ENCODE results near the gene AJM1.

Gene AJM1

GRCh38 chr9:136808075-136808805, 34.0 kb upstream of the AJM1 start:
- peak; percentile 70 for DNase-seq

- no peak for DNase-seq
These were observed 33.5 kb upstream of the AJM1 start for GRCh38 chr9:136808806-136809158.

- no peak for DNase-seq
These were observed 27.4 kb upstream of the AJM1 start for GRCh38 chr9:136814725-136815421.

GRCh38 chr9:136815422-136815782, 26.9 kb upstream of the AJM1 start:
- DNase-seq: no peak

- no peak for DNase-seq
These were observed 21.1 kb upstream of the AJM1 start for GRCh38 chr9:136820971-136821825.

- DNase-seq: no peak
These were observed 20.3 kb upstream of the AJM1 start for GRCh38 chr9:136821826-136822544.

- no peak for DNase-seq
These were observed 18.9 kb upstream of the AJM1 start for GRCh38 chr9:136823136-136824046.

- DNase-seq: no peak
These were observed 17.6 kb upstream of the AJM1 start for GRCh38 chr9:136824496-136825225.

- DNase-seq: no peak
These were observed 16.7 kb upstream of the AJM1 start for GRCh38 chr9:136825295-136826187.

- DNase-seq: no peak
These were observed 16.1 kb upstream of the AJM1 start for GRCh38 chr9:136826188-136826541.

- DNase-seq: no peak
These were observed 15.3 kb upstream of the AJM1 start for GRCh38 chr9:136826703-136827582.

GRCh38 chr9:136827794-136828473, 14.3 kb upstream of the AJM1 start:
- DNase-seq: no peak

GRCh38 chr9:136828474-136829140, 13.7 kb upstream of the AJM1 start:
- no peak for DNase-seq

GRCh38 chr9:136829412-136829811, 12.9 kb upstream of the AJM1 start:
- no peak for DNase-seq

- no peak for DNase-seq
These were observed 12.0 kb upstream of the AJM1 start for GRCh38 chr9:136829981-136830885.

GRCh38 chr9:136831002-136831719, 11.1 kb upstream of the AJM1 start:
- DNase-seq: no peak

Data from activated T-cell treated with anti-CD3 and anti-CD28 coated beads, Interleukin-2, amount 50 U/mL, for 1 hour (primary cell).